ENCODE results near the gene C1orf116.
A peak's percentile ranks its signal among the peaks of the same experiment; 100 is the strongest.

Gene C1orf116

GRCh38 chr1:207019161-207019560, 13.4 kb downstream of the C1orf116 start:
- H3K27ac ChIP-seq, result peak overlapping the region; percentile 10
- no peak for TF ChIP-seq ZFX (IDR thresholded peaks at IDR 0.05)
- TF ChIP-seq CTCF (conservative IDR thresholded peaks at IDR 0.05), result no peak

- no peak for TF ChIP-seq ZFX (IDR thresholded peaks at IDR 0.05)
- no peak for TF ChIP-seq CTCF (conservative IDR thresholded peaks at IDR 0.05)
- peak overlapping the region; percentile 10 for H3K27ac ChIP-seq
Measured at GRCh38 chr1:207018707-207019106, 13.8 kb downstream of the C1orf116 start.

GRCh38 chr1:207017615-207018559, 14.7 kb downstream of the C1orf116 start:
- H3K27ac ChIP-seq, result peak overlapping the region; percentile 10; the same call in 1 of the 2 replicates
- no peak for TF ChIP-seq ZFX (IDR thresholded peaks at IDR 0.05)
- no peak for TF ChIP-seq CTCF (conservative IDR thresholded peaks at IDR 0.05)

- TF ChIP-seq ZFX (IDR thresholded peaks at IDR 0.05) (no peak), CTCF (conservative IDR thresholded peaks at IDR 0.05) (no peak)
- H3K27ac ChIP-seq, result no peak overlapping the region
Measured at GRCh38 chr1:207015791-207016190, 16.8 kb downstream of the C1orf116 start.

GRCh38 chr1:207014728-207015127, 17.8 kb downstream of the C1orf116 start:
- H3K27ac ChIP-seq, result no peak overlapping the region
- TF ChIP-seq CTCF (conservative IDR thresholded peaks at IDR 0.05) (no peak), ZFX (IDR thresholded peaks at IDR 0.05) (no peak)

- H3K27ac ChIP-seq, result no peak overlapping the region
- TF ChIP-seq ZFX (IDR thresholded peaks at IDR 0.05) (no peak), CTCF (conservative IDR thresholded peaks at IDR 0.05) (no peak)
Measured at GRCh38 chr1:207013321-207014085, 19.1 kb downstream of the C1orf116 start.

GRCh38 chr1:207010726-207011125, 21.8 kb downstream of the C1orf116 start:
- peak overlapping the region; percentile 85 for H3K27ac ChIP-seq
- TF ChIP-seq CTCF (conservative IDR thresholded peaks at IDR 0.05) (no peak), ZFX (IDR thresholded peaks at IDR 0.05) (no peak)

All from C4-2B (cell line).